ENCODE measurements around the gene FZD8.

The FZD8 gene

GRCh38 chr10:35606430-35606829 is 35.7 kb downstream of the FZD8 start:
- DNase-seq (ENCODE audit: low spot score), result no peak

GRCh38 chr10:35605191-35605590 is 36.9 kb downstream of the FZD8 start, which contains the start of gene GJD4:
TSS of gene GJD4 (plus strand) at chr10:35605341. CDS start at chr10:35605568, 227 bp downstream.
- DNase-seq (ENCODE audit: low spot score), result no peak

GRCh38 chr10:35600193-35600592 is 41.9 kb downstream of the FZD8 start:
- no peak for DNase-seq (ENCODE audit: low spot score)

GRCh38 chr10:35598379-35598778 is 43.7 kb downstream of the FZD8 start:
- DNase-seq (ENCODE audit: low spot score), result no peak

- DNase-seq (ENCODE audit: low spot score), result no peak
Measured at GRCh38 chr10:35595106-35595505, 47.0 kb downstream of the FZD8 start.

GRCh38 chr10:35594115-35595079 is 47.7 kb downstream of the FZD8 start:
- no peak for DNase-seq (ENCODE audit: low spot score)

GRCh38 chr10:35592441-35592840 is 49.7 kb downstream of the FZD8 start:
- DNase-seq (ENCODE audit: low spot score), result no peak

- no peak for DNase-seq (ENCODE audit: low spot score)
Measured at GRCh38 chr10:35588836-35589235, 53.3 kb downstream of the FZD8 start.
